HCEC 1CT (cell line): ENCODE data around the gene C5orf58.

Experiments
- DNase-seq: peaks from one replicate; pipeline ENCODE4 v3.0.0-alpha.2; 2017

C5orf58 gene

GRCh38 chr5:170286386-170286925, 53.7 kb downstream of the C5orf58 start:
- no peak for DNase-seq

GRCh38 chr5:170287532-170287931, 54.7 kb downstream of the C5orf58 start:
- DNase-seq, result no peak

DNA sequence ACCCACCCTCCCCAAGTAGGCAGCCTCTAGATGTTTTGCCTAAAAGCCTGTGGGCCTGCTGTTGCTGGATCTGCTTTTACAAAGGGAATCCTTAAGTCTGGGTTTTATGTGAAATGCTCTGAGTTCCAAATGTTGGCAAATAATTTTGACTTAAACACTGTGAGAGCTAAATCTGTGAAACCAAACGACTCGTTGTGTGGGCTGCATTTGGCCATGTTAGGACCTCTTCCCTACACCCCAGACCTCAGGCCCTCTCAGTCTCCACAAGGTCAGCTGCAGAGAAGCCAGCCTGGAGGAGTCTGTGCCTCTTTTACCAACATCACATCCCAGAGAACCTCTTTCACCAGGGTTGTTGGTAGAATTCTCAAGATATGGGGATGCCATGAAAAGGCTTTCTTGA, 55.4 kb downstream of the C5orf58 start:
- no peak for DNase-seq

- no peak for DNase-seq
Observed at GRCh38 chr5:170288551-170288950, 55.8 kb downstream of the C5orf58 start.

GRCh38 chr5:170289121-170289520, 56.3 kb downstream of the C5orf58 start:
- DNase-seq, result no peak

GRCh38 chr5:170289764-170290163, 57.0 kb downstream of the C5orf58 start:
- DNase-seq, result no peak

DNA sequence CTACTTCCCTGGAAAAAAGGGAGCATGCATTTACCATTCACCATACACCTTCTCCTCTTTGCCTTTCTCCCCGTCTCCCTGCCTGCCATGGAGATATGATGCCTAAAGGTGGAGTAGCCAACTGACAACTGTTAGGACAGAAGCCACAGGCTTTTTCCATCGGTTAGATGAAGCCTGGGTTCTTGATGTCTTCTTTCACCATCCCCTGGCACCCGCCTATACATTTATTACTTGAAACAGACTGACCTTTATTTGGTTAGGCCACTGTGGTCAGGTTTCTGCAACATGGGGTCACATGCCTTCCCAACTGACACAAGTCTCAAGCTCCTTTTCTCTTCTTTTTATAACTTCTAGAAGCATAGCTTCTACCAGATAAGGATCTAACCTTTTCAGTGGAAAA, 57.7 kb downstream of the C5orf58 start:
- no peak for DNase-seq

- no peak for DNase-seq
Observed at GRCh38 chr5:170292179-170293104, 59.7 kb downstream of the C5orf58 start.

DNA sequence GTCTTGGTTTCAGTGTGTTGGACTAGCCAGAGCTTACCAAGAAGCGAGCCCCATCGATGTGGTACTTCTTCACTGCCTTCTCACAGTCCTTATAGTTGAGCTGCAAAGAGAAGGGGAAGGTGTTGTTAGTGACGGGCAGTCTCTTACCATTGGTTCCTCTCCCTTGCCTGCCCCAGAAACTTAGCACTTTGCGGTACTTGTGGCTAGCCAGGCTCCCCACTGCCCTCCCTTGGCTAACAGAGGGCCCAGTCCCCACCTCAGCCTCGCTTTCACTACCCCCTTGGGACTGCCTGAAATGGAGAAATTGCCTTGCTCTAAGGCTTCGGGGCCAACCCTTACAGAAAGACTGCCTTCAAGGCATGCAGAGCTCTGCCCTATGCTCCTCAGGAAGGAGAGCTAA, 60.5 kb downstream of the C5orf58 start:
- DNase-seq, result no peak

- no peak for DNase-seq
Observed at GRCh38 chr5:170294057-170294456, 61.3 kb downstream of the C5orf58 start.

DNA sequence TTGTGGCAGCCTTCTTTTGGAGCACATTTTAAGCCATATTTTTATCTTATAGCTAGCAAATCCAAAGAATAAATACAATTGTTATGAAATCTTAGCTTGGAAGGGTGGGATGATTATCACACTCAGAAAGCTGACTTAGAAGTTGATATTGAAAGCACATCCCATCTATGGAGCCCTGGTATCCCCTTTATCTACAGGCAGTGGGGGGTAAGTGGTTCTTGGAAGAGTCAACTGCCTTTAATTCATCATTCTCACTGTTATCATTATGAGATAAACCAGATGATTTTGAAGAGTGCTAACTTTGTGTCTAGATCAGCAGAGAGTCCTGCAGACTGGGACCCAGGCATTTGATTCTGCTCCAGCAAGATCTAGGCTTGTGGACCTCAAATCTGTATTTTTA, 61.8 kb downstream of the C5orf58 start:
- no peak for DNase-seq
